GM10248 (cell line): ENCODE measurements around the gene C19orf67.
A peak's percentile ranks its signal among the peaks of the same experiment; 100 is the strongest.

Experiments used
- CTCF ChIA-PET: fragments of 300-600 bp; sonication (Branson Sonifier 250); formaldehyde crosslinking; extraction: SDS; loops from one replicate; lab custom pipeline; 2021; ENCODE audit warnings: antibody characterized with exemption; lab: Yijun Ruan, JAX
- POLR2A ChIA-PET: fragments of 350-650 bp; sonication (Branson Sonifier 250); formaldehyde crosslinking; extraction: SDS; loops from one replicate; lab custom pipeline; 2020; ENCODE audit warnings: antibody characterized with exemption; lab: Yijun Ruan, JAX
- DNase-seq: peaks from one replicate; pipeline ENCODE4 v3.0.0; 2012; ENCODE audit errors: extremely low spot score
- CTCF ChIP-seq: IDR thresholded peaks from 2 replicates; pipeline ENCODE4 v1.5.1; 2012; ENCODE audit warnings: mild to moderate bottlenecking, low read depth; ENCODE audit errors: extremely low read depth, missing control alignments, control extremely low read depth

Gene C19orf67

GRCh38 chr19:14094854-14095253 is 9.3 kb upstream of the C19orf67 start:
- TF ChIP-seq CTCF = no peak
- ChIA-PET POLR2A (no interaction called here), CTCF (interaction anchor here (1.2 to 3.2 kb wide), 2 partner anchors 9 to 20 kb away, joined by 3 to 24 read pairs; no protein-coding TSS in a partner anchor)
- DNase-seq = no peak

- no peak for TF ChIP-seq CTCF
- ChIA-PET POLR2A (interaction anchor here (0.5 to 0.6 kb wide), 2 partner anchors 134 to 288 kb away, joined by 3 read pairs; partner anchors contain the start of gene ADGRE5), CTCF (interaction anchor here (0.8 kb wide), 1 partner anchor 11 kb away, joined by 3 read pairs; no protein-coding TSS in a partner anchor)
- no peak for DNase-seq
Observed at GRCh38 chr19:14093117-14093823, 7.7 kb upstream of the C19orf67 start.

- CTCF ChIA-PET = interaction anchor here (0.9 to 1.4 kb wide), 6 partner anchors 10 to 211 kb away, joined by 3 to 6 read pairs (median 4); partner anchors contain the start of gene ASF1B
- POLR2A ChIA-PET = interaction anchor here (0.7 to 0.9 kb wide), 2 partner anchors 14 to 45 kb away, joined by 3 read pairs; no protein-coding TSS in a partner anchor
- DNase-seq = peak; percentile 77
- TF ChIP-seq CTCF = no peak
Observed at GRCh38 chr19:14091813-14092462, 6.4 kb upstream of the C19orf67 start.

GRCh38 chr19:14091081-14091812 is 5.7 kb upstream of the C19orf67 start:
- ChIA-PET CTCF (interaction anchor here (0.9 to 1.4 kb wide), 6 partner anchors 10 to 210 kb away, joined by 3 to 6 read pairs (median 4); partner anchors contain the start of gene ASF1B), POLR2A (interaction anchor here (0.7 to 0.9 kb wide), 2 partner anchors 15 to 46 kb away, joined by 3 read pairs; no protein-coding TSS in a partner anchor)
- peak; percentile 92 for DNase-seq
- TF ChIP-seq CTCF = peak; percentile 48

GRCh38 chr19:14090509-14091080 is 5.0 kb upstream of the C19orf67 start, which contains the start of gene SAMD1:
TSS of gene SAMD1 (minus strand) at chr19:14090751.
- ChIA-PET POLR2A (no interaction called here), CTCF (no interaction called here)
- peak; percentile 89 for DNase-seq
- no peak for TF ChIP-seq CTCF
